Measurements from ENCODE around the gene ECSCR. TPM values are rescaled to one million over a fixed set of nuclear protein-coding genes. Genes with fewer than 3 reads are reported as not detected.

ECSCR gene
- total and polyA plus RNA-seq, 10 of the 15 experiments (the other 5 are each of a cell fraction or from before 2014, with no cell fraction given), result 0.15 to 0.83 (median 0.23) TPM; not detected in 3

DNA sequence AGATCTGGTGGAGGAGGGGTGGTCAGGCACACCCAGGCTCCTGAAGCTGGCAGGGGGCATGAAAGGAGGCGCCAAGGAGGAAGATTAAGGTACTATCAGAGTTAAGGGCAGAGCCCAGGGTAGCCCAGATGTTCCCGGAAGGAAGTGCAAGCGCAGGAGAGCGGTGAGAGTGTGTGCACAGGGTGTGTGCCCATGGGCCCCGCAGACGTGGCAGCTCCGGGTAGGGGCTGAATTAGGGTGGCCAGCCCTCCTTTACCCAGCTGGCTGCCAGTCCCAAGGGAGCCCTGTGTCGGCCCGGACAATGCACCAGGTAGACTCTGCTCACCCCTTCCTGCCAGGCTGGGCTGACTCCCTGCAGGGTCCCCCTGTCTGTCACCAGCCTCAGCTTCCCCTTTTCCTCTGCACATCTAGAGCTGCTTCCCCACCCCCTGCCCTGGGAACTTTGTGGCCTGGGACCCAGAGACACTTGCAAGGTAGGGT, 8.3 kb upstream of the ECSCR start, which contains the start of gene SMIM33:
Gene SMIM33 (plus strand): TSS at position 184 of the 480 bp plus-strand sequence. CDS start 118 bp downstream, at position 302.
- in situ Hi-C loops (cut with MboI), result no loop called here
- Histone ChIP-seq H3K36me3 (ENCODE audit: control insufficient read depth in 2 of 2, insufficient read depth in 2 of 2, low read length in 1 of 2) (no peaks in the 10 kb centered on the region), H3K4me2 (ENCODE audit: control insufficient read depth, insufficient read depth) (no peak within 1 kb of the TSS), H3K27me3 (replicated peaks in 1 of 2; ENCODE audit: control insufficient read depth in 2 of 2, insufficient read depth in 2 of 2, low read length in 1 of 2) (no peaks in the 10 kb centered on the region), H4K20me1 (ENCODE audit: control insufficient read depth, insufficient read depth) (no peaks in the 10 kb centered on the region), H3K9me3 (replicated peaks; ENCODE audit: control insufficient read depth, insufficient read depth, low read length) (no peaks in the 10 kb centered on the region), H3K4me3 (no peak within 1 kb of the TSS), H2AFZ (ENCODE audit: control insufficient read depth, low read depth, low read length) (peak within 1 kb of the TSS; percentile 78), H3K79me2 (ENCODE audit: control insufficient read depth, insufficient read depth, low read length) (no peaks in the 10 kb centered on the region), H3K4me1 (ENCODE audit: control insufficient read depth, insufficient read depth, low read length) (peaks cover 12% of the 10 kb centered on the region), H3K9ac (ENCODE audit: control insufficient read depth, insufficient read depth, low read length) (no peak within 1 kb of the TSS), H3K27ac (ENCODE audit: control insufficient read depth, insufficient read depth) (no peak within 1 kb of the TSS)
- FAIRE-seq (no peak), ATAC-seq (peak; percentile 47), DNase-seq (ENCODE audit: low read depth, low spot score) (no peak)
- no TSS peak for BruUV-seq (replicated peaks)
- ChIA-PET RAD21 (ENCODE audit: unreplicated experiment) (interaction anchor here (1.1 kb wide), 1 partner anchor 13 kb away, joined by 5 read pairs; no protein-coding TSS in a partner anchor), CTCF (interaction anchor here (0.6 to 1.8 kb wide), 2 partner anchors 42 to 469 kb away, joined by 3 to 4 read pairs; no protein-coding TSS in a partner anchor), SMC1A (ENCODE audit: uncharacterized antibody, unreplicated experiment) (interaction anchor here (0.8 to 1.5 kb wide), 2 partner anchors 11 kb away, joined by 3 to 6 read pairs; partner anchors contain the start of gene STING1), POLR2A (interaction anchor here (0.9 kb wide), 1 partner anchor 25 kb away, joined by 4 read pairs; no protein-coding TSS in a partner anchor)
- no peak for TF ChIP-seq ZNF274 (IDR thresholded peaks at IDR 0.05; ENCODE audit: insufficient read depth, insufficient read length)
- TF ChIP-seq CREB1 (IDR thresholded peaks at IDR 0.05; ENCODE audit: low read depth), result no peak
- TF ChIP-seq, protein P1, sequence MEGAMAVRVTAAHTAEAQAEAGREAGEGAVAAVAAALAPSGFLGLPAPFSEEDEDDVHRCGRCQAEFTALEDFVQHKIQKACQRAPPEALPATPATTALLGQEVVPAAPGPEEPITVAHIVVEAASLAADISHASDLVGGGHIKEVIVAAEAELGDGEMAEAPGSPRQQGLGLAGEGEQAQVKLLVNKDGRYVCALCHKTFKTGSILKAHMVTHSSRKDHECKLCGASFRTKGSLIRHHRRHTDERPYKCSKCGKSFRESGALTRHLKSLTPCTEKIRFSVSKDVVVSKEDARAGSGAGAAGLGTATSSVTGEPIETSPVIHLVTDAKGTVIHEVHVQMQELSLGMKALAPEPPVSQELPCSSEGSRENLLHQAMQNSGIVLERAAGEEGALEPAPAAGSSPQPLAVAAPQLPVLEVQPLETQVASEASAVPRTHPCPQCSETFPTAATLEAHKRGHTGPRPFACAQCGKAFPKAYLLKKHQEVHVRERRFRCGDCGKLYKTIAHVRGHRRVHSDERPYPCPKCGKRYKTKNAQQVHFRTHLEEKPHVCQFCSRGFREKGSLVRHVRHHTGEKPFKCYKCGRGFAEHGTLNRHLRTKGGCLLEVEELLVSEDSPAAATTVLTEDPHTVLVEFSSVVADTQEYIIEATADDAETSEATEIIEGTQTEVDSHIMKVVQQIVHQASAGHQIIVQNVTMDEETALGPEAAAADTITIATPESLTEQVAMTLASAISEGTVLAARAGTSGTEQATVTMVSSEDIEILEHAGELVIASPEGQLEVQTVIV (IDR thresholded peaks at IDR 0.05; ENCODE audit: borderline replicate concordance, partially characterized antibody), result no peak
- no peak for TF ChIP-seq RUNX3 (IDR thresholded peaks at IDR 0.05; ENCODE audit: low read length)
- no peak for TF ChIP-seq NBN (IDR thresholded peaks at IDR 0.05)
- TF ChIP-seq, protein P2, sequence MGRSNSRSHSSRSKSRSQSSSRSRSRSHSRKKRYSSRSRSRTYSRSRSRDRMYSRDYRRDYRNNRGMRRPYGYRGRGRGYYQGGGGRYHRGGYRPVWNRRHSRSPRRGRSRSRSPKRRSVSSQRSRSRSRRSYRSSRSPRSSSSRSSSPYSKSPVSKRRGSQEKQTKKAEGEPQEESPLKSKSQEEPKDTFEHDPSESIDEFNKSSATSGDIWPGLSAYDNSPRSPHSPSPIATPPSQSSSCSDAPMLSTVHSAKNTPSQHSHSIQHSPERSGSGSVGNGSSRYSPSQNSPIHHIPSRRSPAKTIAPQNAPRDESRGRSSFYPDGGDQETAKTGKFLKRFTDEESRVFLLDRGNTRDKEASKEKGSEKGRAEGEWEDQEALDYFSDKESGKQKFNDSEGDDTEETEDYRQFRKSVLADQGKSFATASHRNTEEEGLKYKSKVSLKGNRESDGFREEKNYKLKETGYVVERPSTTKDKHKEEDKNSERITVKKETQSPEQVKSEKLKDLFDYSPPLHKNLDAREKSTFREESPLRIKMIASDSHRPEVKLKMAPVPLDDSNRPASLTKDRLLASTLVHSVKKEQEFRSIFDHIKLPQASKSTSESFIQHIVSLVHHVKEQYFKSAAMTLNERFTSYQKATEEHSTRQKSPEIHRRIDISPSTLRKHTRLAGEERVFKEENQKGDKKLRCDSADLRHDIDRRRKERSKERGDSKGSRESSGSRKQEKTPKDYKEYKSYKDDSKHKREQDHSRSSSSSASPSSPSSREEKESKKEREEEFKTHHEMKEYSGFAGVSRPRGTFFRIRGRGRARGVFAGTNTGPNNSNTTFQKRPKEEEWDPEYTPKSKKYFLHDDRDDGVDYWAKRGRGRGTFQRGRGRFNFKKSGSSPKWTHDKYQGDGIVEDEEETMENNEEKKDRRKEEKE (IDR thresholded peaks at IDR 0.05), result no peak
- no peak for TF ChIP-seq SMARCA5 (IDR thresholded peaks at IDR 0.05)
- TF ChIP-seq CBFB (IDR thresholded peaks at IDR 0.05; ENCODE audit: low read depth), result no peak
- TF ChIP-seq SUZ12 (IDR thresholded peaks at IDR 0.05; ENCODE audit: unreplicated experiment), result no peak
- no peak for TF ChIP-seq RBBP5 (conservative IDR thresholded peaks at IDR 0.05)
- 21% methylated on average over 8 of the region's 9 CpGs for WGBS (ENCODE audit: insufficient coverage, insufficient replicate concordance, low lambda C conversion rate, missing lambda C conversion rate)
- intact Hi-C loops (cut with micrococcal nuclease; ENCODE audit: unreplicated experiment), result no loop called here

Measured in GM12878 (cell line).